Lower leg skin (tissue), 4 donors: ENCODE results near the gene SSUH2. TPM values are rescaled to one million over a fixed set of nuclear protein-coding genes. Genes with fewer than 3 reads are reported as not detected.

Experiments used
- DNase-seq, 2 donors: peaks; one replicate each; pipeline ENCODE4 v3.0.0-alpha.2; 2019; ENCODE audit warnings: low spot score in 2 of 2
- H3K4me3 ChIP-seq: fragments of 200-600 bp; sonication (generic); 2 replicates; pipeline ENCODE4 v1.5.1; 2017; ENCODE audit warnings: mild to moderate bottlenecking, low read depth; ENCODE audit not compliant: poor library complexity, severe bottlenecking
- CTCF ChIP-seq, 3 donors: fragments of 450-650 bp; IDR thresholded peaks; one replicate each; pipeline ENCODE4 v1.5.1; 2016; ENCODE audit warnings: antibody characterized with exemption in 3 of 3, mild to moderate bottlenecking in 3 of 3, moderate library complexity in 2 of 3
- POLR2A ChIP-seq, 2 donors: fragments of 450-650 bp; IDR thresholded peaks; one replicate each; pipeline ENCODE4 v1.6.1; 2016 to 2017; ENCODE audit warnings: antibody characterized with exemption in 2 of 2, mild to moderate bottlenecking in 1 of 2, moderate library complexity in 1 of 2
- WGBS, 2 donors: methylation state at CpG; one replicate each; pipeline ENCODE4 v1.1.5; 2018; 5-methylcytosine and 5-hydroxymethylcytosine counted together
- intact Hi-C: fragments of 100-400 bp; cut with DNase I; formaldehyde crosslinking; loops from one replicate; pipeline ENCODE4 v1.15.0; 2023; ENCODE audit warnings: low total_unique reads
- total RNA-seq, 4 donors: library from RNA; depleted of rRNA; stranded (reverse); fragments of >200 nt; gene quantifications; one replicate each; pipeline ENCODE4 v1.1.0, GENCODE V29; 2016

Gene SSUH2
- total RNA-seq, 4 donors from 2014 or later: 0.52 to 0.76 TPM; not detected in 2

- DNase-seq: no peak
- 52 to 68% methylated on average over 2 to 3 of the region's 3 CpGs for WGBS, 2 donors
- intact Hi-C loops: no loop called here
- TF ChIP-seq POLR2A (IDR thresholded peaks at IDR 0.05) (no peak), CTCF (IDR thresholded peaks at IDR 0.05) (no peak)
- no peak overlapping the region for H3K4me3 ChIP-seq
Observed at GRCh38 chr3:8571256-8571655, 73.3 kb downstream of the SSUH2 start.

Other genes starting within 250 kb of the SSUH2 start
- 10 to 100 TPM; 40.4 to 81.5 (median 54.1) TPM for gene LMCD1, start 143.0 kb downstream of the SSUH2 start, total RNA-seq
- gene CAV3, start 89.0 kb upstream of the SSUH2 start, total RNA-seq: under 1 TPM in 2 of 4 donors, not detected in 2; 0.52 to 0.79 TPM
- under 1 TPM in 3 of 4 donors, not detected in 1; 0.19 to 0.44 (median 0.19) TPM for gene OXTR, start 124.8 kb upstream of the SSUH2 start, total RNA-seq